NCI-H748 treated with DMSO at 0.1 percent for 48 hours (cell line): Measurements from ENCODE around the gene PRR20G.
A peak's percentile ranks its signal among the peaks of the same experiment; 100 is the strongest.
"Not testable (repeated sequence)": the region's sequence is repeated elsewhere in the genome, so short reads cannot be mapped to it uniquely, and the experiment has no call there.

ENCODE experiments used
- DNase-seq: peaks from one replicate; lab custom pipeline; 2025; lab: John Stamatoyannopoulos, UW

The PRR20G gene

DNA sequence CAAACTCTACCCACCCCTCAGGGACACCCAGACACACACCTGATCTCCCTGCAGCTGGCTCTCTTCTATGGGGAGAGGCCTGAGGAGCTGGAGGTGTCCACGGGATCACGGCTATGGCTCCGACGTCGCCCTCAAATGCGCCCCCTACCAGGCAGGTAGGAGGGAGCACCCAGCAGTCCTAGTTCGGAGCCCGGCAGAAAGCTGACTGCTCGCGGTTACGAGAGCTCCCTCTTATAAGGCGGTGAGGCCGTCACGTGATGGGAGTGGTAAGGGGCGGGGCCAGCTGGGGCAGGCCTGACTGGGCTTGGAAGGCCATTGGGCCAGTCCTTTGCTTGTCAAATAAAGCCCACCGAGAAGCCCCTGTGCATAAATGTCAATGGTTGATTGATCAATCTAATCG lies at the start of gene PRR20G:
PRR20G (minus strand) TSS at position 207 of the 400 bp plus-strand sequence. CDS start 681 bp downstream, outside the sequence.
- no peak for DNase-seq

DNA sequence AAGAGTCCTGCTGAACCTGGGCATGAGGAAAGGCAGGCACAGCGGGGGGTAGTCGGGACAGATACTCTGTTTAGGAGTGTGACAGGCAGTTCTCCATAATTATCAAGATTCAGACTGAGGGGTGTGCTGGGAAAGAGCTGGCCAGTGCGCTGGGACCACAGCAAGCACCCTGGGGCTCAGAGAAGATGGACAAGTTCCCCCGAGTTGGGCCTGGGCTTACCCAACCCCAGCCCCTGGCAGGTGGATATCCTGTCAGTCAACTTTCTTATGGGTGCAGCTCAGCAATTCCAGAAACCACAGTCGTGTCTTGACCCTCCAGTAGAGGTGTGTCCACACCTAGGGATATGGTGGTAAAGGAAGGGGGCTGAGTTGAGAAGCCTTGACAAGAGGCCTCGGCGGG lies 49.2 kb upstream of the PRR20G start:
- no peak for DNase-seq

DNA sequence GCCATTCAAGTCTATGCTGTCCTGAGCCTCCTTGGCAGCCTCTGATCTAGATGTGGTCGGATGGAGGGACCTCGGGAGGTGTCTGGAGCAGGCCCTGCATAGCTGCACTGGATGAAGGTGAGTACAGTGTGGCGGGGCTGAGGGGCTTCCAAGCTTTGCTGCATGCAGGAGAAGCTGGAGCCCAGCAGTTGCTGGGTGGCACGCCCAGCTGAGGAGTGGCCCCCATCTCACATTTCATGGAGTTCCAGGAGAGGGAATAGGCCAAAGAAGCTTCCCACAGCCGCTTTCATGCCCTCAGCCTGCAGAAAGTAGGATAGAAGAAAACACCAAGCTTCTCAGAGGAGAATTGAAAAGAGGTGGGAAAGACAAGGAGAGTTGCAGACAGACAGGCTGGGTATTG lies 48.3 kb upstream of the PRR20G start:
- DNase-seq, result no peak

DNA sequence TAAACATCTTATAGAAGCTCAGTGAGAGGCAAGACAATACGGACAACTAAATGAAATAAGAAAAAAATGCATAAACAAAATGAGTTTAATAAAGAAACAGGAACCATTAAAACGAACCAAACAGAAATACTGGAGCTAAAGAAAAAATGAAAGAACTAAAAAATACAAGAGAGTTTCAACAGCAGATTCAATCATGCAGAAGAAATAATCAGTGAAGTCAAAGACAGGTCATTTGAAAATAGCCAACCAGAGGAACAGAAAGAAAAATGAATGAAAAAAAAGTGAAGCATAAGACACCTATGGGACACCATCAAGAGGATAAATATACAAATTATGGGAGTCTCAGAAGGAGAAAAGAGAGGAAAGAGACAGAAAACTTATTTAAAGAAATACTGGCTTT lies 42.5 kb upstream of the PRR20G start:
- no peak for DNase-seq

DNA sequence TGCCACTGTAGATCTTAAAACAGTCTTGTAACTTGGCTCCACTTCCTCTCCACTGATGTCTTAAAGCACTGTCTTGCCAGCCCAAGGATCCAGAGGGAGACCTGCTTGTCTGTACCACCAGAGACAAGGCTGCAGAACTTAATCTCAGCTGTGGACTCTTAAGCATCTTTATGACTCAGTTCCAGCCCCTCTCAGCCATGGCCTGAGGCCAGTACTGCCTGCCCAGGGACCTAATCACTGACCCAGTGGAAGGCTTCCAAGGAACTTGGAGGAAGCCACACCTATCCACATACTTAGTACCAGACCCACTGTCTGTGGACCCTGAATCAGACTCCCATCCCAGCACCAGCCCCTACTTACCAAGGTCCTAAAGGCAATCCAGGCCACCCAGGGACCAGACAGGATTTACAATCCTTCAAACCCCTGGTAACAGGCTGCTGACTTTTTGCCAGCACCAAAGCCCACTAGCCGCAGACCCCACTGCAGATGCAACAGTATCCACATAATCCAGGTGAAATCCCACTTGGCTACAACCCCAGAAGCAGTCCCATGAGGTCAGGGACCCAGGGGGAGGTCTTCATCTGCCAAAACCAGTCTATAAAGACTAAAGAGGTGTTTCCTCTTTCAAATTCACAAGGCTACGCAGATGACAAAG lies 41.9 kb upstream of the PRR20G start:
- no peak for DNase-seq

DNA sequence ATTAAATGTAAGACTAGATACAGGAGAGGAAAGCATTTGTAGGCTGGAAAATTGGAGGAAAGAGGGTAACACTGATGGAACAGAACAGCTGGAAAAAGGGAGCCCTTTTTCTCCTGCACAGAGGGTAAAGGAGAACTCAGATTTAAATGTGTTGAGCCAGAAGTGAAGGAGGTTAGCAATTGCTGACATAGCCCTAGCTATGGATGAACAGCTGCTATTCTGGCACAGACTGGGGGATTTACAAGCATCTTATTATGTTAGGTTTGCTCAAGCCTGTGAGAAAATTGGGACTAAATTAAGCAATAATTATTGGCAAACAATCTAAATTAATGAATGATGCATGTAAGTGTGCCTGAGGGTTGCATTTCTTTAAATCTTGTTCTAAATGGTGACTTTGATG lies 40.6 kb upstream of the PRR20G start:
- DNase-seq, result no peak

DNA sequence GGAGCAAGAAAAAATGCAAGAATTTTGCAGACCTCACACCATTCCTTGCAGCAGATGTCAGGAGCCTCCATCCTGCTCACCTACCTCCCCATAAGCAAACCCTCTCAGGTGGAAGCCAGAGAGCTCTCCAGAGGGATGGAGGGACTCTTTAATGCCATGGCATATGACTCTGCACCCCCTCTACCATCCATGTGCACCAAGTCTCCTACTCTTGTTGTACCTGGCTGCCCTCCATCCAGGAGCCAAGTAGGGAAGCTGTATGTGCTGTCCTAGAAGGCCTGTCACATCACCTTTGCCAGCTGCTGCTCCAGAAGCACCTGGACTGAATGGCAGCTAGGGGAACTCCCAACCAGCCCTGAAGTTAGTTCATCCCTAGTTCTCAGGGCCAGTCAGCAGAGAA lies 38.5 kb upstream of the PRR20G start:
- no peak for DNase-seq

DNA sequence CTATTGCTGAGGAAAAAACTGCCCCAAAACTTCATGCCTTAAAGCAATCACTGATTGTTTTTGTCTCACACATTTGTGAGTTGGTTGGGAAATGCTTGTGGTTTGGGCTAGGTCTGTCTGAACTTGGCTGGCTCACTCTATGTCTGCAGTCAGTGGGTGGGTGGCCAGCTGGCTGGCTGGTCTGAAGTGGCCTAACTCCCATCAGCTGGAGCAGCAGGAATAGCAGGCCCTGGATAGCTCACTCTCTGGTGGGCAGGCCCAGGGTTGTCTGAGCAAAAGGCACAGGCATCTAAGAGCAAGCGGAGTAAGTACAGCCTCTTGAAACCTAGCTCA lies 37.7 kb upstream of the PRR20G start:
- no peak for DNase-seq

DNA sequence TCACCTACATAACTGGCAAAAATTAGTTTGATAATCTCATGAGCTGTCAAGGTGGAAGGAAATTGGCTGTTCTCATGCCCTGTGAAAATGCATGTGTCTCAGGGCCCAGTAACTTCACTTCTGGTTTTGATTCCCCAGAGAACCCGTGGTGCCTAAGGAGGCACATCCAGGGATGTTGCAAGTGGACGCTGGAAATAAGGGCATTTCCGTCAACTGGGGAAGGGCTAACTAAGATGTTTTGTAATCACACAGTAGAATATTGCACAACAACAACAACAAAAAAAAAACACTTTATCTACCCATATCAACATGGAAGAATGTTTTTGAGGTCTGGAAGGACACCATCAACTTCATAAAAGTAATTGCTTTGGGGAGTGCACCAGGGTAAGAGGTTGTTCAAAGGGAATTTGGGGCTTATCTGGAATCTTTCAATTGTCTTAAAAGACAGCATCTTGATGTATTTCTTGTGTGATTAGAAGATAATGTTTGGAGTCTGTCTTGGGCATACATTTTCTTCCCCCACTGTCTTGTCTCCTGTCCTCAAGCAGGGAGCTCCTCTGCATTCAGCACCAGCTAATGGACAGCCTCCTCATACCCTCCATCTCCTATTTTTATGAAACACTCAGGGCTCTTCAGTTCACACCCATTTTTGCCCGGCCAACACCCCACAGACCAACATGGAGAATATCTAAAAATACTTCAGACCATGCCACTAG lies 37.2 kb upstream of the PRR20G start:
- no peak for DNase-seq

DNA sequence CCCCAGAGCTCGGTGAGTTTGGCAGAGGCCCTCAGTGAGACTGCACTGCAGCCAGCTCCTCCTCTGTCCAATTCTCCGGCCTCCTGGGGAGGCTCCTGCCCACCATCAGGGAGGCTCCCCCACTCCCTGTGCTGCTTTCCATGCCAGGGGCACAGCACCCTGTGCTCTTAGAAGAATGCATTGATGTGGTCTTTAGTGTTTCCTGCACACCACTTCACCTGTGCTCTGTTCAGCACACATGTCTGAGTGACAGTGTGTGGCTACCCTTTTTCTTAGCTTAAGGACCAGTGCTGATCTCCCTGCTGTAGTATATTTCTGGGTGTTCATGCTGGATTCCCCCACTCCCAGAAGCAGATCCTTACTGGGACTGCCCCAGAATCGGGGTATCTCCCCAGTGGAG lies 36.2 kb upstream of the PRR20G start:
- DNase-seq, result no peak

DNA sequence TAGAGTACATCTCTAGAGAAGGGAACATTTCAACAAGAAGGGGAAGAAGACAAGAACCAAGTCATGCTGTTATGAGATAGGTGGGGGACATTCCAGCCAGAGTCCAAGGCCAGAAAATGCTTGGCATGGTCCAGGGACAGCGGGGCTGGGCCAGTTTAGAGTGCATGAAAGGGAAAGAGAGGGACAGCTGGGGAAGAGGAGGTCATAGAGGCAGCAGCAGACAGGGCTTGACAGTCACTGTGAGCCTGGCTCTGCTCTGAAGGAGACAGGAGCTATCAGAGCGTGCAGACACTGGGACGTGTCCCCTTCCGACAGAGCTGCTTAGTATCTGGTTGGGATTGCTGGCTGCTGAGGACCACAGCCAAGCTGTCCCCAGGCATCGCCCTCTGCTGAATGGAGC lies 35.7 kb upstream of the PRR20G start:
- no peak for DNase-seq

DNA sequence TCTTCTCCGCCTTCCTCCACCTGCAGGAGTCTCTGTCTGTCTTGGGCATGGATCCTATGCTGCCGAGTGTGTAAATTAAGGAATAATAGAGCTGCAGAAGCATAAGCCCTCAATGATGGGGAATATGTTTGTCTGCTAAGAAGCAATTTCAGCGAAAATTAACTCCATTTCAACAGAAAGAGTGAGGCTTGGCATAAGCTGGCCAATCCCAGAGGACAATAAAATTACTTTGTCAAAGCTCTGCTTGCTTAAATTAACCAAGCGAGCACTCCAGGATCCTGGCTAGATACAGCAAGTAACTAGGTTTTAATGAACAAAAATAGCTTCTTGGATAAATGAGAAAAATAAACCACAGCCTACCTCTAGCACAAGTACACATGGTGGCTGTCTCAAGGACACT lies 33.5 kb upstream of the PRR20G start:
- no peak for DNase-seq

DNA sequence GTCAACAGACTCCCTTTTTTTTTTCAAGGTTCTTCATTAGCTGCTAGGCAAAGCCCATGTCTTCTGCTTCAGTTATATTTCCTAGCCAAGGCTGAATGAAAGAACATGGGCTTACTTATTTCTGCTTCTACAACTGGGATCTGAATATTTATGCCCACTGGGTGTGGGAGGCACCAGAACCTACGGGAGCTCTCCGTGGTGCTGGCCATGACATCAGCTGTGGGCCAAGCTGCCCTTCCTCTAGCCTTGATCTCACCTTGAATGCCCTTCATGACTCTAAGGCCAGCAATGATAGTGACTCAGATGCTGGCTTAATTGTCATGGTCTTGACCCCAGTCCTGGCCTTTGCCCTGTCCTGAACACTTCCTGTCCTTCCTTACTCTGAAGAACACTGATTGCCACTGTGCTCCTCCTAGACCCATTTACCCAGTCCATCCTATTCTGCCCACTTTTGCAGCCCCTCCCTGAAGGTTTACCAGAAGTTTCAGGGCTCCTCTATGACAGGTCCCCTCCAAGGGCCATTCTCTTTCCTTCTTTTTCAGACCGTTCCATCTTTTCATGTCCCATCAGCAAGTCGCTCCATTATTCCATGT lies 32.8 kb upstream of the PRR20G start:
- no peak for DNase-seq

DNA sequence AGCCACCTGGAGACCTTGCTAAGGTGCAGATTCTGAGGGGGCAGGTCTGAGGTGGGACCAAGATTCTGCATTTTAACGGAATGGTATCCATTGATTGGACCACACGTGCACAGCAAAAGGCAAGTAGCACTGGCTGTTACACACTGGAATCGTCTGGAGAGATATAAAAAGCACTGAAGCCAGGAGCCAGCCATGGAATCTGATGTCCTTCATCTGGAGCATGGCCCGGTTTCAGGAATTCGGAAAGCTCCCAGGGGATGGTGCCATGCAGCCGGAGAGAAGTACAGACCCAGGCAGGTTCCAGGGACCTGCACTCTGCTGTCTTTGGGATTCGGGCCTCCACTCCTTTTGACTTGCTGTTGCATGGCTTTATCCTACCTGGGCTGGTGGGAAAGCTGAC lies 28.8 kb upstream of the PRR20G start:
- DNase-seq, result no peak

DNA sequence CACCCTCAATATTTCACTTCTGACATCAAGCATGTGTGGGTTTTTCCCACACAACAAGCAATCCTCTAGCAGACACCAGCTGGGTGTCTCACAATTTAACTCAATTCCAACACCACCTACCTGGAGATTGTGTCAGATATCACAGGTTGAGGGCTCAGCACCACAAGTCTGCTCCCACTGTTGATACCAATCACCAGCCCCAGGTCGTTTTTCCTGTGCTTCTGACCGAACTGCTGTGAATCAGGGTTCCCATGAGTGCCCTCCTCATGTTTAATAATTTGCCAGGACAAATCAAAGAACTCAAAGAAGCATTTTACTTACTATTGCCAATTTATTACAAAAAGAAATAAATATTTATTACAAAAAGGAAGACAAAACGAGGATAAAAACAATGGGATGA lies 25.0 kb upstream of the PRR20G start:
- no peak for DNase-seq

DNA sequence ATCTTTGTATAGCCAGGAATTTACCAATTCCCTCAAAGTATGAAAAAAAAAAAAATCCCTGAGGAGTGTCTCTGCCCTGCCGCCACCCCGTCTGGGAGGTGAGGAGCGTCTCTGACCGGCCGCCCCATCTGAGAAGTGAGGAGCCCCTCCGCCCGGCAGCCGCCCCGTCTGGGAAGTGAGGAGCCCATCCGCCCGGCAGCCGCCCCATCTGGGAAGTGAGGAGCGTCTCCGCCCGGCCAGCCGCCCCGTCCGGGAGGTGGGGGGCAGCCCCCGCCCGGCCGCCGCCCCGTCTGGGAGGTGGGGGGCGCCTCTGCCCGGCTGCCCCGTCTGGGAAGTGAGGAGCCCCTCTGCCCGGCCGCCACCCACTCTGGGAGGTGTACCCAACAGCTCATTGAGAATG lies 21.0 kb upstream of the PRR20G start:
- DNase-seq, result not testable (repeated sequence)

DNA sequence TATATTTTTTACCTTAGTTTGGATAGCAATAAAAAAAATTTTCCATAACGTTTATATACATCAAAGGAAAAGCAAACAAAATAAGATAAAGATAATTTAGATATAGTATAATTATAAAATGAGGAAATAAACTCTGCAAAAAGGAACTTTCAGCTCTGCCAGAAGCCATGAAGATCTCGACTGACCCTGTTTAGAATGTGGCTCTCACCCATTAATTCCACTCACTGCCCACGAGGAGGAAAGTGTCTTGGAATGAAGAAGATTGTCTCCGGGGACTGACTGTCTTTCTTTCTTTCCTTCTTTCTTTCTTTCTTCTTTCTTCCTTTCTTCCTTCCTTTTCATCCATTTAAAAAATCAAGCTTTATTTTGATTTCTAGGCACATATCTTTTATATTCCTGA lies 20.1 kb upstream of the PRR20G start:
- no peak for DNase-seq

DNA sequence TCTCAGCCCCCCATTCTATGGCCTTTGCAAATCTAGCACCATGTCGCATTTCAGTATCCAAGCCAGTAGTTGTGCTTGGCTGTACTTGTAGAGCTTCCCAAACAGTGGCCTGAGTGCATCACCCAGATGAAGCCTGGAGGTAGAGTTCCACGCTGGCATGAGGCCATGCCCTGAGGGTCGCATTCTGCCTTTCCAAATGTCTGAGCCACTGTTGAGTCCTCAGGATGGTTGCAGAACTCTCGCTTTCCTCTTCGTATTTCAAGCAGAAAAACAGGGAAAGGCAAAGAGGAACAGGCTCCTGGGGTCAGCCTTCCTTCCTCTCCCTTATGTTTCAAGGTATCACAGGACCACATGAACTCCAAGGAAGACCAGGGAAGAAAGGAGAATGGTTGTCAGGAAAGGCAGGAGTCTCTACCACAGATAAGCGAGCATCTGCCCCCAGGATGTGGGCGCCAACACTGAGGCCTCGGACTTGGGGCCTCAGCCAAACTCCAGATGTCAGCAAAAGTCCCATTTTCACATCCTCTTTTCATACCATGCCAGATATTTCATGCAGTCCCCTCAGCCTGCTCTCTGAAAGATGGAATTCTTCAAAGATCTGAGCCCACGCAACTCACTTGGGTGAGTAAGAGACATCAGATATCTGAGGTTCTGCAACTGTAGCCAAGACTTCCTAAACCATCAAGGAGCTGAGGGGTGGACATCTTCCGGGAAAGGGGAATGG lies 19.4 kb upstream of the PRR20G start:
- no peak for DNase-seq

DNA sequence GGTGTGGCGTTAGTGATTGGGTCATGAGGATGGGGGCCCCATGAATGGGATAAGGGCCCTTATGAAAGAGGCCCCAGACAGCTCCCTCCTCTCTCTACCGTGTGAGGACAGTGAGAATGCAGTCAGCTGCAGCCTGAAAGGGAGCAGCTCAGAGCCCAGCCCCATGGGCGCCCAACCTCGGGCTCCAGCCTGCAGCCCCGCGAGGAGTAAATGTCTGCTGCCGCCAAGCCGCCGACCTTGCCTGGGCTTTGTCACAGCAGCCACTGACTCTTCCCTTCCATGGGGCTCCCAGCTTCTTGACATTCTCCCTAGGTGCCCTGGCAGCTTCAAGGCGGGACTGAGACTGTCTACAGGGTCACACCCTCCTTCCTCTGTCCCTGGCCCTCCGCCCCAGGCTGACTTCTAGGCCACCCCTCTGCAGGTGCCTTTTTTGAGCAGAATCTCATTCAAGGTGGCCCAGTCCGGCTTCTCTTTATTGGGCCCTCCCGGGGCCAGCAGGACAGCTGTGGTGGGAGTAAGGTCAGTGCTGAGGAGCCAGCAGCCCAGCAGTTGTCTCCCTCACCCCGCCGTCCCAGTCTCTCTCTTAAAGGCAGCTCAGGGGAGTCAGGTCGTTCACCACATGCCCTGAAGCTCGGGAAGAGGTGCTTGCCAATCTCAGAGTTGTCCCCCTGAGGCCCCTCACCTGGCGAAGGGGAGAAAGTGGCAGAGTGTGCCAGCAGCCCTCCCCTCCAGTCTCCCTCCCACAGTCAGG lies 18.7 kb upstream of the PRR20G start:
- DNase-seq, result no peak

DNA sequence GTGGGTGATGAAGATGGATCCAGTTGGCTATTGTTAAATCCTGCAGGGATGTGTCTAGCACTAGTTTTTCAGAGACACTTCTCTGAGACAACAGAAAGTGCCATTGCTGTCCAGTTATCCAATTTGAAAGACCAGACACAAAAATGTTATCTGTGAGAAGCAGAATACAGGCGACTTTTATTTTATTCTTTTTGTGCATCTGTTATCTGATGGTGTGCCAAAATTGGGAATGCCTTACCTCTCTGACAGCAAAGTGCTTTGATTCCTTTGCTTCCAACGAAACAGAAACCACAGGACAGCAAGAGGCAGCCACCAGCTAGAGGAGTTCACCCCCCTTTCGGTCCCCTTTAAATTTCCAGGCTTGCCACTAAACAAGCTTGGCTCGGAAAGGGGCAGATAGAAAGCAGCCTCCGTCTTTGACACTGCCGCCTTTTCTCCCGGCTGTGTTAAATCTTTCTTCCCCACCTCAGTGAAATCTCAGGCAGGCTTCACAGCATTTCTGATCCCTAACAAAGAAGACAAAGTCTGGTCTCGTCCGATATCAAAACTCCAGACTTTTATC lies 17.7 kb upstream of the PRR20G start:
- DNase-seq, result no peak

DNA sequence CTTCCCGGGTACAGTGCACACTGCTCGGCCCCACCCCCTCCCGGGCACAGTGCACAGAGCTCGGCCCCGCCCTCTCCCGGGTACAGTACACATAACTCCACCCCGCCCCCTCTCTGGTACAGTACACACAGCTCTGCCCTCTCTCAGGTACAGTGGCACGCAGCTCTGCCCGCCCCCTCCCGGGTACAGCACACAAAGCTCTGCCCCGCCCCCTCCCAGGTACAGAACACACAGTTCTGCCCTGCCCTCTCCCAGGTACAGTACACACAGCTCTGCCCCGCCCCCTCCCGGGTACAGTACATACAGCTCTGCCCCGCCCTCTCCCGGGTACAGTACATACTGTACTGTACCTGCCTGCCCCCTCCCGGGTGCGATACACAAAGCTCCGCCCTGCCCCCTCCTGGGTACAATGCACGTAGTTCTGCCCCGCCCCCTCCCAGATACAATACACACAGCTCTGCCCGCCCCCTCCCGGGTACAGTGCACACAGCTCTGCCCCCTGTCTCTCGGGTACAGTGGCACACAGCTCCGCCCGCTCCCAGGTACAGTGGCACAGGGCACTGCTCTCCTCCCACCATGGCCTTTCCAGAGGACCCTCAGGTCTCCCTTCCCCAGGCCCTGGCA lies 16.4 kb upstream of the PRR20G start:
- peak; percentile 43 for DNase-seq

DNA sequence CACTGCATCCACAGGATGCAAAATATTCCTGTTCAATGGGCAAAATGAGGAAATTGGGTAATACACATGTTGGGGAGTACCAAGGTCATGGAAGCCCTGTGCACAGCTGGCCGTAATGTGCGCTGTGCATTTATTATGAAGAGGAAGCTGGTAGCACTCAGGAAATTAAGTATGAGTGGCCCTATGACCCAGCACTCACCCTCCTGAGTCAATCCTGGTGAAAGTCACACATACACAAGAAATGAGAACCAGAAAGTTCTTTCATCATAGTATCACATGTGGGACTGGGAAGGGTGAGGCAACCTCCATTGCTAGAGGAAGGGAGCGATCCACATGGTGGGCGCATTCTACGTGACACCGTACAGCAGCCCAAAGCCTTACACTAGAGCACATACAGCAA lies 11.4 kb upstream of the PRR20G start:
- DNase-seq, result no peak
